Measurements from ENCODE around the gene HPS4. TPM values are rescaled to one million over a fixed set of nuclear protein-coding genes. Genes with fewer than 3 reads are reported as not detected.

HPS4 gene
- total RNA-seq, 2 donors from 2014 or later = 28.3 to 42.5 TPM

DNA sequence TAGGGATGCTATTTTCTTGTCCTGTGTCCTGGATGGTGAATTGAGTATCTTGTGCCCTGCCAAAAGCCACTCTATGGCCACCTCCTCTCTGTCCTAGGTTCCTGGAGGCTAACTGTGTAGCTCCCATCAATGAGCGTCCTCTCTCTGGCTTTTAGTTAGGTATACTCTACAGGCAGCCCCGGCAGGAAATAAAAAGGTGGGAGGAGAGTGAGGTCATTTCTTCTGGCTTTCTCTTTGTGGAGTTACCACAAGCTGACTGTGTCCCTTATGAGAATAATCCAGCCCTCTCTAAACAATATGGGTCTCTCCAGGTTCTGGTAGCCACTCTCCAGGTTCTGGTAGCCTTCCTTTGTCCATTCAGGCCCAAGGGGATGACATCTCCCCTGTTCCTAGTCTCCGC, 66.2 kb downstream of the HPS4 start:
- Histone ChIP-seq H3K27ac (no peak overlapping the region), H3K4me3 (no peak overlapping the region), H3K27me3 (no peaks in the 10 kb centered on the region), H3K4me1 (no peaks in the 10 kb centered on the region), H3K9me3 (peaks cover 0 to under 1% (median 0%) of the 10 kb centered on the region in 3 donors), H3K36me3 (replicated peaks in 1 of 2; ENCODE audit: insufficient read depth in 1 of 2, low read depth in 2 of 2) (no peaks in the 10 kb centered on the region)
- WGBS, 2 donors = 55 to 69% methylated on average over 3 of the region's 3 CpGs
- ATAC-seq (no peak), DNase-seq (no peak)
- intact Hi-C loops (cut with DNase I) = no loop called here
- TF ChIP-seq CTCF (IDR thresholded peaks at IDR 0.05) (no peak), POLR2A (IDR thresholded peaks at IDR 0.05) (no peak)

GRCh38 chr22:26416670-26417276, 66.8 kb downstream of the HPS4 start:
- no peak for TF ChIP-seq POLR2A (IDR thresholded peaks at IDR 0.05)
- TF ChIP-seq CTCF (IDR thresholded peaks at IDR 0.05) = no peak
- no peaks in the 10 kb centered on the region for H3K4me1 ChIP-seq
- no peak overlapping the region for H3K4me3 ChIP-seq
- WGBS, 2 donors = 24 to 34% methylated on average over 9 of the region's 9 CpGs
- peak in 1 of 4 donors; percentile 12 for DNase-seq
- H3K36me3 ChIP-seq (replicated peaks in 1 of 2; ENCODE audit: insufficient read depth in 1 of 2, low read depth in 2 of 2) = no peaks in the 10 kb centered on the region
- no peak for ATAC-seq
- no peak overlapping the region for H3K27ac ChIP-seq
- no peaks in the 10 kb centered on the region for H3K9me3 ChIP-seq
- intact Hi-C loops (cut with DNase I) = no loop called here
- H3K27me3 ChIP-seq = no peaks in the 10 kb centered on the region

GRCh38 chr22:26416256-26416655, 67.3 kb downstream of the HPS4 start:
- no peaks in the 10 kb centered on the region for H3K27me3 ChIP-seq
- TF ChIP-seq POLR2A (IDR thresholded peaks at IDR 0.05) (no peak), CTCF (IDR thresholded peaks at IDR 0.05) (no peak)
- H3K4me3 ChIP-seq = no peak overlapping the region
- 27 to 46% methylated on average over 4 of the region's 4 CpGs for WGBS, 2 donors
- ATAC-seq (no peak), DNase-seq (no peak)
- H3K27ac ChIP-seq = no peak overlapping the region
- intact Hi-C loops (cut with DNase I) = no loop called here
- H3K36me3 ChIP-seq (replicated peaks in 1 of 2; ENCODE audit: insufficient read depth in 1 of 2, low read depth in 2 of 2) = no peaks in the 10 kb centered on the region
- no peaks in the 10 kb centered on the region for H3K4me1 ChIP-seq
- H3K9me3 ChIP-seq = no peaks in the 10 kb centered on the region

GRCh38 chr22:26414347-26414746, 69.2 kb downstream of the HPS4 start:
- Histone ChIP-seq H3K9me3 (no peaks in the 10 kb centered on the region), H3K36me3 (replicated peaks in 1 of 2; ENCODE audit: insufficient read depth in 1 of 2, low read depth in 2 of 2) (no peaks in the 10 kb centered on the region), H3K4me1 (no peaks in the 10 kb centered on the region), H3K27ac (no peak overlapping the region), H3K4me3 (no peak overlapping the region), H3K27me3 (no peaks in the 10 kb centered on the region)
- intact Hi-C loops (cut with DNase I) = no loop called here
- TF ChIP-seq POLR2A (IDR thresholded peaks at IDR 0.05) (no peak), CTCF (IDR thresholded peaks at IDR 0.05) (no peak)
- 65 to 72% methylated on average over 4 of the region's 4 CpGs for WGBS, 2 donors
- ATAC-seq (no peak), DNase-seq (no peak)

DNA sequence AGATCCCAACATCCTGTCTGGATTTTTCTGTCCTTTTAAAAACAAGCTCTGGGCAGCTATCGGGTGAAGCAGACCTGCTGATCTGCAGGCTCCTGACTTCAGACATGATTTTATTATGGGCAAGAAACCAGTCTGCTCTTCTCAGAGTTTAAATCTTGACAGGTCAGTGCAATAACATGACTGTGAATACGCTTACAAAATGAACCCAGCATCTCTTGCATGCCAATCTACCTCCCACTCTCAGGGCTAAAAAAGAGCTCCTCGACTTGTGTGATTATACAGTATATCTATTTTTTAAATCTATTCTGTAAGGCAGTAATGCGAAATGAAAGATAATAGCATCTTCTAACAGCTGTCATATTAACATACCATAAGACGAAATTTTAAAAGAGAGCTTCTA, 73.2 kb downstream of the HPS4 start:
- no peak for TF ChIP-seq POLR2A (IDR thresholded peaks at IDR 0.05)
- no peaks in the 10 kb centered on the region for H3K36me3 ChIP-seq (replicated peaks in 1 of 2; ENCODE audit: insufficient read depth in 1 of 2, low read depth in 2 of 2)
- no peak for ATAC-seq
- 52 to 69% methylated on average over 5 of the region's 5 CpGs for WGBS, 2 donors
- DNase-seq = no peak
- H3K4me1 ChIP-seq = no peaks in the 10 kb centered on the region
- H3K27ac ChIP-seq = no peak overlapping the region
- H3K27me3 ChIP-seq = no peaks in the 10 kb centered on the region
- intact Hi-C loops (cut with DNase I) = no loop called here
- H3K4me3 ChIP-seq = no peak overlapping the region
- no peaks in the 10 kb centered on the region for H3K9me3 ChIP-seq

Data from body of pancreas (tissue), 4 donors.